Mesendoderm (in vitro differentiated cells): Measurements from ENCODE around the gene ATOH8.

Experiments
- DNase-seq: peaks from one replicate; pipeline ENCODE4 v3.0.0; 2013
- H2AK5ac ChIP-seq: 2 replicates; pipeline ENCODE4 v1.6.1; 2013; ENCODE audit warnings: low read length, inconsistent platforms
- H2BK120ac ChIP-seq: 2 replicates; pipeline ENCODE4 v1.6.1; 2013; ENCODE audit warnings: low read depth, mild to moderate bottlenecking, low read length, moderate library complexity, mixed read lengths
- H2BK15ac ChIP-seq: replicated peaks from 2 replicates; pipeline ENCODE4 v1.6.1; 2013; ENCODE audit warnings: low read depth, mild to moderate bottlenecking, moderate library complexity
- H2BK5ac ChIP-seq: 2 replicates; pipeline ENCODE4 v1.6.1; 2013; ENCODE audit warnings: low read length, inconsistent platforms
- H3K18ac ChIP-seq: 2 replicates; pipeline ENCODE4 v1.6.1; 2013; ENCODE audit warnings: mild to moderate bottlenecking, low read length, mixed read lengths
- H3K23ac ChIP-seq: one replicate; pipeline ENCODE4 v1.6.1; 2013; ENCODE audit warnings: low read length
- H3K27ac ChIP-seq: 2 replicates; pipeline ENCODE4 v1.5.1; 2013; ENCODE audit warnings: low read depth, mild to moderate bottlenecking, inconsistent platforms, low read length, moderate library complexity
- H3K27me3 ChIP-seq: 2 replicates; pipeline ENCODE4 v1.6.1; 2013; ENCODE audit warnings: low read length, control low read depth, mild to moderate bottlenecking, inconsistent platforms; ENCODE audit not compliant: insufficient read depth, poor library complexity
- H3K36me3 ChIP-seq: 2 replicates; pipeline ENCODE4 v1.6.1; 2013; ENCODE audit warnings: low read length, inconsistent platforms; ENCODE audit not compliant: control insufficient read depth, insufficient read depth
- H3K4ac ChIP-seq: one replicate; pipeline ENCODE4 v1.6.1; 2013; ENCODE audit warnings: low read depth, mild to moderate bottlenecking, low read length, moderate library complexity
- H3K4me1 ChIP-seq: 2 replicates; pipeline ENCODE4 v1.6.1; 2013; ENCODE audit warnings: low read depth, low read length, inconsistent platforms; ENCODE audit not compliant: control insufficient read depth
- H3K4me2 ChIP-seq: 2 replicates; pipeline ENCODE4 v1.6.1; 2013; ENCODE audit warnings: low read length
- H3K4me3 ChIP-seq: 2 replicates; pipeline ENCODE4 v1.5.1; 2013; ENCODE audit warnings: mild to moderate bottlenecking, low read length
- H3K56ac ChIP-seq: one replicate; pipeline ENCODE4 v1.6.1; 2013; ENCODE audit warnings: low read length
- H3K79me1 ChIP-seq: 2 replicates; pipeline ENCODE4 v1.6.1; 2013; ENCODE audit warnings: low read length, inconsistent platforms
- H3K79me2 ChIP-seq: 2 replicates; pipeline ENCODE4 v1.6.1; 2013; ENCODE audit warnings: mild to moderate bottlenecking, low read length; ENCODE audit not compliant: control insufficient read depth, insufficient read depth
- H3K9ac ChIP-seq: 2 replicates; pipeline ENCODE4 v1.6.1; 2013; ENCODE audit warnings: low read length, inconsistent platforms
- H4K5ac ChIP-seq: one replicate; pipeline ENCODE4 v1.6.1; 2013; ENCODE audit warnings: low read length
- H4K8ac ChIP-seq: one replicate; pipeline ENCODE4 v1.6.1; 2013; ENCODE audit warnings: low read depth, mild to moderate bottlenecking, control low read depth, low read length, moderate library complexity
- WGBS: extraction: QIAGEN DNeasy Blood & Tissue Kit; methylation state at CpG from one replicate; pipeline ENCODE4 v1.1.7; 2013; ENCODE audit warnings: low lambda C conversion rate, missing lambda C conversion rate; ENCODE audit not compliant: insufficient coverage; ENCODE audit errors: extremely low coverage; 5-methylcytosine and 5-hydroxymethylcytosine counted together

ATOH8 gene

GRCh38 chr2:85803704-85804425, 50.1 kb downstream of the ATOH8 start:
- Histone ChIP-seq H3K56ac (no peak overlapping the region), H4K5ac (no peak overlapping the region), H3K4me1 (no peaks in the 10 kb centered on the region), H3K18ac (no peak overlapping the region), H2BK15ac (no peak overlapping the region), H3K79me1 (no peaks in the 10 kb centered on the region), H2AK5ac (no peak overlapping the region), H3K36me3 (no peaks in the 10 kb centered on the region), H3K9ac (no peak overlapping the region), H3K4ac (no peak overlapping the region), H3K27me3 (no peaks in the 10 kb centered on the region), H3K79me2 (no peaks in the 10 kb centered on the region), H4K8ac (no peak overlapping the region), H3K4me3 (no peak overlapping the region), H2BK5ac (no peak overlapping the region), H3K4me2 (no peak overlapping the region), H3K23ac (no peak overlapping the region), H2BK120ac (no peak overlapping the region), H3K27ac (no peak overlapping the region)
- WGBS, result no CpG with 5 or more reads among the region's 10 CpGs
- DNase-seq, result no peak

- Histone ChIP-seq H3K79me2 (no peaks in the 10 kb centered on the region), H4K5ac (no peak overlapping the region), H3K9ac (no peak overlapping the region), H3K27ac (no peak overlapping the region), H2BK120ac (no peak overlapping the region), H2AK5ac (no peak overlapping the region), H3K23ac (no peak overlapping the region), H2BK5ac (no peak overlapping the region), H3K4me3 (no peak overlapping the region), H3K36me3 (no peaks in the 10 kb centered on the region), H4K8ac (no peak overlapping the region), H3K27me3 (no peaks in the 10 kb centered on the region), H2BK15ac (no peak overlapping the region), H3K56ac (no peak overlapping the region), H3K4me2 (no peak overlapping the region), H3K79me1 (no peaks in the 10 kb centered on the region), H3K18ac (no peak overlapping the region), H3K4ac (no peak overlapping the region), H3K4me1 (no peaks in the 10 kb centered on the region)
- DNase-seq, result peak; percentile 41
- WGBS, result no CpG with 5 or more reads among the region's 1 CpG
Measured at GRCh38 chr2:85804583-85804982, 50.8 kb downstream of the ATOH8 start.

- Histone ChIP-seq H3K79me1 (no peaks in the 10 kb centered on the region), H4K8ac (no peak overlapping the region), H3K4me1 (no peaks in the 10 kb centered on the region), H3K23ac (no peak overlapping the region), H3K4ac (no peak overlapping the region), H3K27ac (no peak overlapping the region), H3K4me3 (no peak overlapping the region), H2BK15ac (no peak overlapping the region), H4K5ac (no peak overlapping the region), H3K56ac (no peak overlapping the region), H3K18ac (no peak overlapping the region), H3K36me3 (no peaks in the 10 kb centered on the region), H2AK5ac (no peak overlapping the region), H2BK5ac (no peak overlapping the region), H2BK120ac (no peak overlapping the region), H3K9ac (no peak overlapping the region), H3K27me3 (no peaks in the 10 kb centered on the region), H3K79me2 (no peaks in the 10 kb centered on the region), H3K4me2 (no peak overlapping the region)
- no peak for DNase-seq
- no CpG with 5 or more reads among the region's 4 CpGs for WGBS
Measured at GRCh38 chr2:85806358-85807118, 52.7 kb downstream of the ATOH8 start.

GRCh38 chr2:85807756-85808155, 54.0 kb downstream of the ATOH8 start:
- Histone ChIP-seq H3K56ac (no peak overlapping the region), H3K79me2 (no peaks in the 10 kb centered on the region)

GRCh38 chr2:85810371-85811179, 56.8 kb downstream of the ATOH8 start:
- Histone ChIP-seq H3K4me3 (no peak overlapping the region), H3K36me3 (no peaks in the 10 kb centered on the region), H2BK5ac (peak overlapping the region; percentile 33), H3K9ac (no peak overlapping the region), H3K4ac (no peak overlapping the region), H2BK120ac (no peak overlapping the region), H3K27me3 (no peaks in the 10 kb centered on the region), H2AK5ac (no peak overlapping the region), H4K5ac (no peak overlapping the region), H3K56ac (peak overlapping the region; percentile 57), H3K4me2 (no peak overlapping the region), H3K23ac (no peak overlapping the region), H3K18ac (peak overlapping the region; percentile 3), H4K8ac (no peak overlapping the region), H3K79me1 (no peaks in the 10 kb centered on the region), H3K79me2 (no peaks in the 10 kb centered on the region), H3K4me1 (no peaks in the 10 kb centered on the region), H3K27ac (no peak overlapping the region), H2BK15ac (no peak overlapping the region)
- DNase-seq, result peak; percentile 68
- WGBS, result no CpG with 5 or more reads among the region's 16 CpGs

More at GRCh38 chr2:85807756-85808155, 54.0 kb downstream of the ATOH8 start:
- no peak overlapping the region for H3K4me2 ChIP-seq
- no CpG with 5 or more reads among the region's 3 CpGs for WGBS
- H4K5ac ChIP-seq, result no peak overlapping the region
- no peak overlapping the region for H3K18ac ChIP-seq
- no peak overlapping the region for H4K8ac ChIP-seq
- H3K27me3 ChIP-seq, result no peaks in the 10 kb centered on the region
- no peak overlapping the region for H3K9ac ChIP-seq
- no peak overlapping the region for H3K23ac ChIP-seq
- H2BK5ac ChIP-seq, result no peak overlapping the region
- H3K4ac ChIP-seq, result no peak overlapping the region
- H3K27ac ChIP-seq, result no peak overlapping the region
- H2BK15ac ChIP-seq, result no peak overlapping the region
- H2BK120ac ChIP-seq, result no peak overlapping the region
- H3K36me3 ChIP-seq, result no peaks in the 10 kb centered on the region
- no peak for DNase-seq
- no peak overlapping the region for H3K4me3 ChIP-seq
- H3K79me1 ChIP-seq, result no peaks in the 10 kb centered on the region
- H3K4me1 ChIP-seq, result no peaks in the 10 kb centered on the region
- no peak overlapping the region for H2AK5ac ChIP-seq
